GM12892 (cell line): ENCODE data around the gene INAVA.

Experiments
- POLR2A ChIP-seq: IDR thresholded peaks from 2 replicates; pipeline ENCODE4 v1.6.1; 2011; ENCODE audit warnings: low read depth, low read length, control low read depth
- POLR2AphosphoS5 ChIP-seq: IDR thresholded peaks from 2 replicates; pipeline ENCODE4 v1.6.1; 2011; ENCODE audit warnings: low read depth, low read length, control low read depth

- TF ChIP-seq POLR2AphosphoS5: no peak
- no peak for TF ChIP-seq POLR2A
Observed at GRCh38 chr1:200877010-200877409, 17.7 kb upstream of the INAVA start.
